ENCODE measurements around the gene IQGAP3. TPM values are rescaled to one million over a fixed set of nuclear protein-coding genes. Genes with fewer than 3 reads are reported as not detected.

The IQGAP3 gene
- total RNA-seq, 1 experiment from 2014 or later = 93.6 TPM

DNA sequence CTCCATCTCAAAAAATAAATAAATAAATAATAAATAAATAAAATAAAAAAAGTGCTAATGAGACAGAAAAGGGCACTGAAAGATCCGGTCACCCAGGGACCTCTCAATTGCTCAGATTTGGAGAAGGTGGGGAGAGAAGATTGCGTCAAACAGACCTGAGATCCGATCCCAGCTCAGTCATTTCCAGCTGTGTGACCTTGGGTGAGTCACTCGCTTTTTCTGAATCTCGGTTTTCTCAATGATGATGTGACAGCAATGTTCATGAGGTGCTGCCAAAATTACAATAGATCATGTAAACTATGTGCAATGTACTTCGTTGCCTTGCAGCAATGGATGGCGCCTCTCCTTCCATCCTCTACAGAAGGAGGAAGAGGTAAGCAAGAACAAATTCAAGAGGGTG is 60.7 kb downstream of the IQGAP3 start:
- Mint-ChIP-seq H3K36me3 (ENCODE audit: insufficient read depth, unreplicated experiment) (no peaks in the 10 kb centered on the region), H3K4me1 (ENCODE audit: low read depth, unreplicated experiment) (peaks cover 18% of the 10 kb centered on the region), H3K4me3 (ENCODE audit: low read depth, unreplicated experiment) (no peak overlapping the region), H3K9me3 (ENCODE audit: low read depth, unreplicated experiment) (no peaks in the 10 kb centered on the region), H3K27me3 (ENCODE audit: unreplicated experiment) (peaks cover 40% of the 10 kb centered on the region), H3K27ac (ENCODE audit: unreplicated experiment) (no peak overlapping the region)
- CTCF ChIA-PET = no interaction called here
- no TSS peak for BruUV-seq (replicated peaks)
- intact Hi-C loops (cut with micrococcal nuclease; ENCODE audit: unreplicated experiment) = no loop called here
- TF ChIP-seq, protein P1, sequence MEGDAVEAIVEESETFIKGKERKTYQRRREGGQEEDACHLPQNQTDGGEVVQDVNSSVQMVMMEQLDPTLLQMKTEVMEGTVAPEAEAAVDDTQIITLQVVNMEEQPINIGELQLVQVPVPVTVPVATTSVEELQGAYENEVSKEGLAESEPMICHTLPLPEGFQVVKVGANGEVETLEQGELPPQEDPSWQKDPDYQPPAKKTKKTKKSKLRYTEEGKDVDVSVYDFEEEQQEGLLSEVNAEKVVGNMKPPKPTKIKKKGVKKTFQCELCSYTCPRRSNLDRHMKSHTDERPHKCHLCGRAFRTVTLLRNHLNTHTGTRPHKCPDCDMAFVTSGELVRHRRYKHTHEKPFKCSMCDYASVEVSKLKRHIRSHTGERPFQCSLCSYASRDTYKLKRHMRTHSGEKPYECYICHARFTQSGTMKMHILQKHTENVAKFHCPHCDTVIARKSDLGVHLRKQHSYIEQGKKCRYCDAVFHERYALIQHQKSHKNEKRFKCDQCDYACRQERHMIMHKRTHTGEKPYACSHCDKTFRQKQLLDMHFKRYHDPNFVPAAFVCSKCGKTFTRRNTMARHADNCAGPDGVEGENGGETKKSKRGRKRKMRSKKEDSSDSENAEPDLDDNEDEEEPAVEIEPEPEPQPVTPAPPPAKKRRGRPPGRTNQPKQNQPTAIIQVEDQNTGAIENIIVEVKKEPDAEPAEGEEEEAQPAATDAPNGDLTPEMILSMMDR (IDR thresholded peaks at IDR 0.05; ENCODE audit: unreplicated experiment) = no peak
- DNase-seq = no peak

- Mint-ChIP-seq H3K4me3 (ENCODE audit: low read depth, unreplicated experiment) (no peak overlapping the region), H3K27me3 (ENCODE audit: unreplicated experiment) (peaks cover 40% of the 10 kb centered on the region), H3K27ac (ENCODE audit: unreplicated experiment) (no peak overlapping the region), H3K4me1 (ENCODE audit: low read depth, unreplicated experiment) (peaks cover 19% of the 10 kb centered on the region), H3K36me3 (ENCODE audit: insufficient read depth, unreplicated experiment) (peaks cover 4% of the 10 kb centered on the region), H3K9me3 (ENCODE audit: low read depth, unreplicated experiment) (no peaks in the 10 kb centered on the region)
- TF ChIP-seq, protein P1 (IDR thresholded peaks at IDR 0.05; ENCODE audit: unreplicated experiment) = no peak
- no TSS peak for BruUV-seq (replicated peaks)
- CTCF ChIA-PET = interaction anchor here (0.6 kb wide), 1 partner anchor 74 kb away, joined by 7 read pairs; no protein-coding TSS in a partner anchor
- intact Hi-C loops (cut with micrococcal nuclease; ENCODE audit: unreplicated experiment) = no loop called here
- DNase-seq = no peak
These were observed 61.7 kb downstream of the IQGAP3 start for GRCh38 chr1:156510709-156511108.

DNA sequence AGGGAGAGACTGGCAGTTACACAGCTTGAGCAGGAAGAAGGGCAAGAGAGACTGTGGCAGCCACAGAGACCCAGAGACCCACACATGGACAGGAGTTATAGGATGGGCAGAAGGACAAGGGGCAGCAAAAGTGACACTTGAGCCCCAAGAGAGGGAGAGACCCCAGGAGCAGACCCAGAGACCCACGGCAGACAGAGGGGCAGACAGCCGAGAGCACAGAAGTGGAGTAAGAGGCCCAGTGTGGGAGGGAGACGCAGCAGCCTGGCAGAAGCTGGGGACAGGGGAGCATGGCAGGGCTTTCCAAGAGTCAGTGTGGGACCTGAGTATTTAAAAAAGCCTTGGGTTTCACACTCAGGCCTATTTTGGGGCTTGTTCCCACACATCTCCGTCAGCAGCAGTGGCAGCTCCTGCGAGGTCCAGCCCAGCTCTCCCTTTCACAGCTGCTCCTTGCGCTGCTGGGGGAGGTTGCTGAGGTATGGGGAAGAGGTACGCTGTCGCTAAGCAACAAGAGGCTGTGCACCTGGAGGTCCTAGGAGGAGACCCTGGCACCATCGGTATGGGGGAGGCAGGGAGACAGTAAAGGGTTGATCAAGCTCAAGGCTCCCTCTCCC is 62.8 kb downstream of the IQGAP3 start:
- H3K27me3 Mint-ChIP-seq (ENCODE audit: unreplicated experiment) = peaks cover 40% of the 10 kb centered on the region
- H3K9me3 Mint-ChIP-seq (ENCODE audit: low read depth, unreplicated experiment) = no peaks in the 10 kb centered on the region
- DNase-seq = no peak
- no TSS peak for BruUV-seq (replicated peaks)
- H3K4me3 Mint-ChIP-seq (ENCODE audit: low read depth, unreplicated experiment) = no peak overlapping the region
- peaks cover 31% of the 10 kb centered on the region for H3K4me1 Mint-ChIP-seq (ENCODE audit: low read depth, unreplicated experiment)
- no peak overlapping the region for H3K27ac Mint-ChIP-seq (ENCODE audit: unreplicated experiment)
- peaks cover 16% of the 10 kb centered on the region for H3K36me3 Mint-ChIP-seq (ENCODE audit: insufficient read depth, unreplicated experiment)
- intact Hi-C loops (cut with micrococcal nuclease; ENCODE audit: unreplicated experiment) = no loop called here
- CTCF ChIA-PET = interaction anchor here (0.9 kb wide), 1 partner anchor 22 kb away, joined by 3 read pairs; no protein-coding TSS in a partner anchor
- TF ChIP-seq, protein P1 (IDR thresholded peaks at IDR 0.05; ENCODE audit: unreplicated experiment) = no peak

GRCh38 chr1:156508955-156509234 is 63.5 kb downstream of the IQGAP3 start:
- TF ChIP-seq, protein P1 (IDR thresholded peaks at IDR 0.05; ENCODE audit: unreplicated experiment) = no peak
- H3K9me3 Mint-ChIP-seq (ENCODE audit: low read depth, unreplicated experiment) = no peaks in the 10 kb centered on the region
- intact Hi-C loops (cut with micrococcal nuclease; ENCODE audit: unreplicated experiment) = no loop called here

More at GRCh38 chr1:156508955-156509234, 63.5 kb downstream of the IQGAP3 start:
- Mint-ChIP-seq H3K4me3 (ENCODE audit: low read depth, unreplicated experiment) (no peak overlapping the region), H3K27me3 (ENCODE audit: unreplicated experiment) (peaks cover 40% of the 10 kb centered on the region), H3K36me3 (ENCODE audit: insufficient read depth, unreplicated experiment) (peaks cover 22% of the 10 kb centered on the region), H3K4me1 (ENCODE audit: low read depth, unreplicated experiment) (peaks cover 37% of the 10 kb centered on the region), H3K27ac (ENCODE audit: unreplicated experiment) (no peak overlapping the region)
- no TSS peak for BruUV-seq (replicated peaks)
- no peak for DNase-seq
- CTCF ChIA-PET = interaction anchor here (0.9 kb wide), 1 partner anchor 23 kb away, joined by 3 read pairs; no protein-coding TSS in a partner anchor

Measured in Calu3 (cell line).